GM12892 (cell line): Measurements from ENCODE around the gene TMED3.

Source experiments
- POLR2A ChIP-seq: IDR thresholded peaks from 2 replicates; pipeline ENCODE4 v1.6.1; 2011; ENCODE audit warnings: low read depth, low read length, control low read depth
- POLR2AphosphoS5 ChIP-seq: IDR thresholded peaks from 2 replicates; pipeline ENCODE4 v1.6.1; 2011; ENCODE audit warnings: low read depth, low read length, control low read depth
- TAF1 ChIP-seq: IDR thresholded peaks from 2 replicates; pipeline ENCODE4 v1.6.1; 2011; ENCODE audit warnings: low read depth, mild to moderate bottlenecking, control low read depth, low read length, borderline replicate concordance

GRCh38 chr15:79299841-79300235 is 11.1 kb upstream of the TMED3 start:
- TF ChIP-seq POLR2AphosphoS5 (no peak), POLR2A (no peak), TAF1 (no peak)
